GM19193 (cell line): ENCODE data around the gene FAM168B.

ENCODE experiments used
- POLR2A ChIP-seq: IDR thresholded peaks from 4 replicates; pipeline ENCODE4 v1.6.1; 2011; ENCODE audit not compliant: insufficient read depth, insufficient read length; ENCODE audit errors: extremely low read depth

FAM168B gene

GRCh38 chr2:131037398-131038257 is 55.6 kb downstream of the FAM168B start:
- TF ChIP-seq POLR2A: no peak

- TF ChIP-seq POLR2A: no peak
Measured at GRCh38 chr2:131036696-131037397, 56.4 kb downstream of the FAM168B start.

GRCh38 chr2:131036269-131036668 is 57.0 kb downstream of the FAM168B start:
- TF ChIP-seq POLR2A: no peak

DNA sequence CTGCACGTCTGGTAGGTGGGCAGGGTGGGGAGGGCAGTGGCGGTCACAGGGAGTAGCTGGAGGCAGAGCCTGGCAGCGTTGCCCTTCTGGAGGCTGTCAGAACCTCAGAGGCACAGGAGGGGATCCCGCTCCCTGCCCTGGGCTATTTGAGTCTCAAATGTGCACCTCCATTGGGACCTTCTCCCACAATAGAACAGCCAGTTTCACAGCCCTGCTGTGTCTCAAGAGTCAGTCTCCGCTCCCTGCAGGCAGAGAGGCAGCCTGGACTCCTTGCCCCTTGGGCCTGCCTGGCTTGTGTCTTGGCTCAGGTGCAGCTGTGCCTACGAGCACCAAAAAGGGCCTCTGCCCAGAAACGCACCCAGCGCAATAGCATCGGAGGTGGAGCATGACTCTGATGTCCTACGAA is 57.4 kb downstream of the FAM168B start:
- TF ChIP-seq POLR2A: no peak

DNA sequence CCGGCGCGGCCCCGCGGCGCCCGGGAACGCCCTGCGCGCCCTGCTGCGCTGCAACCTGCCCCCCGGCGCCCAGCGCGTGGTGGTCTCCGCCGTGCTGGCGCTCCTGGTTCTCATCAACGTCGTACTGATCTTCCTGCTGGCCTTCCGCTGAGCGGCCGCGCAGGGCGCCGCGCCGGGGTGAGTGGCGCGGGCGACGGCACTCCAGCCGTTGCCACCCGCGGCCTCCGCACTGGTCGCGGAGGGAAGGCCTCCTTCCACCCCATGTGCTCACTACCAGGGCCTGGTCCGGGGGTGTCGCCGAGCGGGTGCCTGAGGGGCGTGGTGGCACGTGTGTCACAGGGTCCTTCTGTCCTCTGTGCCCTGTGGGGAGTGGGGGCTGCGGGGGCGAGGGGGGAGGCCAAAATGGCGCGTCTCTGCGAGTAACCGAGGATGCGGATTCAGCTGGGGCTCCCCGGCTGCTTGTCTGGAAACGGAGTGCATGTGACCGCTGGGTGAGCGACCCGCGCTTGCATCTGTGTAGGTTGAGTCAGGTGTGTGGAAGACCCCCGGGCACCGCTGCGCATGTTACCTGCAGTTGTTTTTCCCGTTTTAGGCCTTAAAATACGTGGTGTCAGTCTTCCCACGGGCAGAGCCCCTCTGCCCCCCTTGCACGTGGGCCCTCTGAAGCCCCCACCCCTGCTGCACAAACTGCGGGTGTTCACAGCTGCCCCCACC is 58.0 kb downstream of the FAM168B start:
- TF ChIP-seq POLR2A: no peak

DNA sequence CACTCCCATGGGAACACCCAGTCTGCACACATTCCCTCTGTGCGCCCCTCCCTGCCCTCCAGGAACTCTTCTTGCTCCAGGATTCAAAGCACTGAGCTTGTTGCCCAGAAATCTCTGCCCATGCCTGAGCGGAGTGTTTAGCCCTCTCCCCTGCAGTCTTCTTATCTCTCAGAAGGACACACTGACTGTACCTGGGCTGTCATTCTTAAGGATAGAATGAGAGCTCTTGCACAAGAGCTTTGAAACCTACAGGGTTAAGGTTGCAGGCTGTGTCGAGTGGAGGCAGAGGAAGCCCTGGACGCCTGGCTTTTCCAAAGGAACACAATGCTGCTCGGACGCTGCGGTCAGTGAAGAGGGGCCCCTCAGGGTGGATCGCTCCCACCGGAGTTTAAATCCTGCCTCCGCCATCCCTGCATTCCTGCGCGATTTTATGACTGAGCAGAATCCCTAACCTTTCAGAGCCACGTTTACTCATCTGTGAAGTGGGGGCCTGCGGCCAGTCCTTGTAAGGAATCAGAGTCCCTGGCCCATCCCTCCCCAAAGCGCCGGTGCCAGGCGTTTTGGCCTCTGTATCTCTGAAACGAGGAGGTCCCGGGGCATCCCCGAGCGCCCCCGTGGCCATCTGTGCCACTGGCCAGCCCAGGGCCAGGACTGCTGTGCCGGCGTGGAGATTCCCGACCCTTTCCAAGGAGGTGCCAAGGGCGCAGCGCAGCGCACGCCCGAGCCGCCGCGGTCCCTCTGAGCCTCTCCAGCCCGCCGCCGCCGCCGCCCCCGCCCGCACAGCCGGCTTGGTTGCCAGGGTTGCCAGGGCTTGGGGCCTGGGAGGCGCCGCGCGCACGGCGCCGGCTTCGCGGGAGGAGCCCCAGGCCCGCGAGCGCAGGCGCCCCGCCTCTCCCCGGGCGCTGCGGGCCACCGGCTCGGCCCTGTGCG is 58.9 kb downstream of the FAM168B start:
- no peak for TF ChIP-seq POLR2A

- no peak for TF ChIP-seq POLR2A
Measured at GRCh38 chr2:131033786-131034121, 59.5 kb downstream of the FAM168B start.

DNA sequence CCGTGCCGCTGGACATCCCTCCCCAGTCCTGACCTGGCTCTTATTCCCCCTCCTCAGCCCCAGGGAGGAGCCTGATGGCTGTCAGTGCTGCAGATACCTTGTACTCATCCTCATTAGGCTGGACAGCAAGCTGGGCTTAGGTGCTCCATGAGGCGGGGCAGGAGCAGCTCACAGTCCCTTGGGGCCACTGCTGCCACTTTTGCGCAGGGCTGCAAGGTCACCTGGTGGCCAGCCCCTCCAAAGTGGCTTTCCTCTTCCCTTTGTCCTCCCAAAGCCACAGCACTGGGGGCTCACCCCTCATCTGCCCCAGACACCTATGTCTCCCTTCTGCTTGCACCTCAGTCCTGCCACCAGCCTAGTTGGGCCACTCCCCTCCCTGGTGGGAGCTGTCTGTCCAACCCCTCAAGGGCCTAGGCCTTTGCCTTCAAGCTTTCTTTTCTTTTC is 60.8 kb downstream of the FAM168B start:
- no peak for TF ChIP-seq POLR2A

DNA sequence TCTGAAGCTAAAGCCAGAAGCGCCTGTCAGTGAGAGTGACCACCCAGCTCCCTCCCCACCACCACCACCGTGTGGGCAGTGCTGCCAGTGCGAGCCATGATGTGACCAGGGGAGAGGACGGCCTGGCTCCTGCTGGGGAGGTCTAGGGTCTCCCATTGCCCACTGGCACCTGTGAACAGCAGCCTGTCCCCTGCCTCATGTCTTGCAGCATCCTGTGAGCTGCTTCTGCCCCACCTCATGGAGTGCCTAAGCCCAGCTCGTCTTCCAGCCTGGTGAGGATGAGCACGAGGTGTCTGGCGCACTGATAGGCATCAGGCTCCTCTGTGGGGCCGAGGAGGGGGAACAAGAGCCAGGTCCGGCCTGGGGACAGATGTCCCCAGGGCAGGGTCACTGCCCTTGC is 61.4 kb downstream of the FAM168B start:
- TF ChIP-seq POLR2A: no peak

GRCh38 chr2:131031431-131031841 is 61.8 kb downstream of the FAM168B start:
- TF ChIP-seq POLR2A: no peak

DNA sequence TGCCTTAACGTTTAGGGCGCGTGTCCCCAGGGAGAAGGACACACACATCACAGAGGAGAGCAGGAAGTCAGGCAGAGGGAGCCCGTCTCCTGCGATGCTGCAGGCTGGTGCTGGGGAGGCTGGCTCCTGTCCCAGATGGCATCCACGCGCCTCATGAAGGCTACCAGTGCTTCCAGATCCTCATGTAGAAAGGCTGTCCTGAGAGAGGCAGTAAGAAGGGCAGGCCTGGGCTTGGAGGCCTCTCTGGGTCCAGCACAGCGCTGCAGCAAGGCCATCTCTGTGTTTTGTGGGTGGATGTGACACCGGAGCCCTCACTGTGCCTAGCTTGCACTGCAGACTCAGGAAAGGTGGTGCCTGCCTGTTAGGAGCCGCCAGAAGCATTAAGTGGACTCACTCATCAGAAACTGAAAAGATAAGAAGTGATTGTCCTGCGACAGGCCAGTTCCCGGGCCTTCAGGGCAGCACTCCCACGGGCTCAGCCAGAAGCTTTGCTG is 62.7 kb downstream of the FAM168B start:
- no peak for TF ChIP-seq POLR2A

DNA sequence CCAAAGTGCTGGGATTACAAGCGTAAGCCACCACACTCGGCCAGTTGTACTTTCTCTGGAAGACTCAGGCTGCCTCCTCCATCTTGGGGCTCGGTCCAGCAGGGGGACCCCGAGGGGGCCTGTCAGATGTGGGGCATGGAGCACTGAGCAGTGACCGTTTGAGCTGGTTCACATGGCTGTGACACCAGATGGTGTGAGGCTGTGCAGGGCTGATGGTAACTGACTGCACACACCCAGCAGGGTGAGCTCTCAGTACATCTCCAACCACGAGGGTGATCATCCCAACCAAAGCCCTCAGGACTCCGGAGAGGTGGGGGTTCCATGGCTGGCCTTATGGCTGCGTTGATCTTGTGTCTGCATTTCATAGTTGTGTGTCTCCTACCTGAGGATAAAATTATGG is 63.4 kb downstream of the FAM168B start:
- TF ChIP-seq POLR2A: no peak

DNA sequence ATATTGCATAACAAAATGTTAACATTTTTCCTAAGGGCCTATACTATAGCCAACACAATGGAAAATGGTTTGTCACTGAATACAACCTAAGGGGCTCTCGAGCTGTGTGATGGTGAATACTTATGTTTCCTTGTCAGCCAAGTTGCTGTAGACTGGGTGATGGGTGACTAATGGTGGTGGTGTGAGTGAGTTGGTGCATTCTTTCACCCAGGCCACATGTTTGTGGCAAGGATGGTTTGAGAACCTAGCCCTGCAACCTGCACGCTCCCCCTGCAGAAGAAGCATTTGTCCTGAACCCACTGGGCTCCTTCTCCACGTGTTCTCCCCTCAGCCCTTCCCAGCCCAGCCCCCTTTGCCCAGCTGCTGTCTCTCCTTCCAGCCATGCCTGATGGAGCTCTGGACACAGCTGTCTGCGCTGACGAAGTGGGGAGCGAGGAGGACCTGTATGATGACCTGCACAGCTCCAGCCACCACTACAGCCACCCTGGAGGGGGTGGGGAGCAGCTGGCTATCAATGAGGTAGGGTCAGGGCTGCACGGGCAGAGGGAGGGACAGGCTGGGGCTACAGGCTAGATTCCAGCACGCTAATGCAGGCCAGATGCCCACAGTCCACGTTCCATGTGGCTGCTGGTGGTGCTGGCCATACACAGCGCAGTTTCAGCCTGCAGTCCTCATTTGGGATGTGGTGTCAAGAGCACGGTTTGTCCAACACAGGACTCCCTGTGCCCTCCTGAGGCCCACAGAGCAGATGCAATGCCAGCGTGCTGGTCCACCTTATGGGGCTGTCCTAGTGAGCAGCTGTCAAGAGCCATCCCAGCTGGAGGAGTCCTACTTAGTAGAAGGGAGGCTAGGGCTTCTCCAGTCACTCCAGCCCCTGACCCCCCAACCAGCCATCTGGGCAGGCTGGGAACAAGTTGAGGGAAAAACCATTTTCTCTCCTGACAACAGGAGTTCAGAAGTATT is 65.4 kb downstream of the FAM168B start:
- TF ChIP-seq POLR2A: no peak
